ENCODE data around the gene BTF3.

DNA sequence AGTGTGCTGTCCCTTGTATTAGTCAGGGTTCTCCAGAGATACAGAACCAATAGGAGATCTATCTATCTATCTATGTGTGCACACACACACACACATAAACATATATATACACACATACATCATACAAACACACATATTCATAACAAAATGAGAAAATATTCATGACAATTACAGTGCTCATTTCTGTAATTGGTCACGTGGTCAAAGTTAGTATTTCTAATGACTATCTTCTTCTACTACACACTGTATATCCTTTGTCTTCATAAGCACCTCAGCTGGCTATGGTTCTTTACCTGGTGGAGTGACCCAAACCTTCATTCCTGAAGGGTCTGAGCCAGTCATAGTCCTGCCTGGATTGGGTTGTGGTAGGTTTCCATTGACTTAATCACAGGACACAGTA, 17.7 kb upstream of the BTF3 start:
- TF ChIP-seq EP300 (IDR thresholded peaks at IDR 0.05; ENCODE audit: low read length) (no peak), DPF2 (IDR thresholded peaks at IDR 0.05) (no peak), ZNF780A (CRISPR knock-in tag; IDR thresholded peaks at IDR 0.05) (no peak), GATAD2A (IDR thresholded peaks at IDR 0.05) (no peak), POLR2A (conservative IDR thresholded peaks at IDR 0.05) (no peak), MCM2 (IDR thresholded peaks at IDR 0.05; ENCODE audit: low read depth) (no peak), MAFK (IDR thresholded peaks at IDR 0.05; ENCODE audit: low read length) (no peak), NONO (IDR thresholded peaks at IDR 0.05; ENCODE audit: low read depth in 2 of 2, low read length in 1 of 2) (no peak), ZSCAN32 (CRISPR knock-in tag; IDR thresholded peaks at IDR 0.05) (no peak), NFE2L1 (tag; IDR thresholded peaks at IDR 0.05; ENCODE audit: borderline replicate concordance, low read depth) (no peak), ZNF274 (IDR thresholded peaks at IDR 0.05; ENCODE audit: borderline replicate concordance, low read depth, low read length) (no peak), SIN3A (IDR thresholded peaks at IDR 0.05; ENCODE audit: borderline replicate concordance in 2 of 2, control insufficient read depth in 1 of 2, low read depth in 2 of 2, low read length in 2 of 2) (no peak)
- TF ChIP-seq, protein P1, sequence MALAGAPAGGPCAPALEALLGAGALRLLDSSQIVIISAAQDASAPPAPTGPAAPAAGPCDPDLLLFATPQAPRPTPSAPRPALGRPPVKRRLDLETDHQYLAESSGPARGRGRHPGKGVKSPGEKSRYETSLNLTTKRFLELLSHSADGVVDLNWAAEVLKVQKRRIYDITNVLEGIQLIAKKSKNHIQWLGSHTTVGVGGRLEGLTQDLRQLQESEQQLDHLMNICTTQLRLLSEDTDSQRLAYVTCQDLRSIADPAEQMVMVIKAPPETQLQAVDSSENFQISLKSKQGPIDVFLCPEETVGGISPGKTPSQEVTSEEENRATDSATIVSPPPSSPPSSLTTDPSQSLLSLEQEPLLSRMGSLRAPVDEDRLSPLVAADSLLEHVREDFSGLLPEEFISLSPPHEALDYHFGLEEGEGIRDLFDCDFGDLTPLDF (CRISPR knock-in tag; IDR thresholded peaks at IDR 0.05): no peak
- TF ChIP-seq, protein P2, sequence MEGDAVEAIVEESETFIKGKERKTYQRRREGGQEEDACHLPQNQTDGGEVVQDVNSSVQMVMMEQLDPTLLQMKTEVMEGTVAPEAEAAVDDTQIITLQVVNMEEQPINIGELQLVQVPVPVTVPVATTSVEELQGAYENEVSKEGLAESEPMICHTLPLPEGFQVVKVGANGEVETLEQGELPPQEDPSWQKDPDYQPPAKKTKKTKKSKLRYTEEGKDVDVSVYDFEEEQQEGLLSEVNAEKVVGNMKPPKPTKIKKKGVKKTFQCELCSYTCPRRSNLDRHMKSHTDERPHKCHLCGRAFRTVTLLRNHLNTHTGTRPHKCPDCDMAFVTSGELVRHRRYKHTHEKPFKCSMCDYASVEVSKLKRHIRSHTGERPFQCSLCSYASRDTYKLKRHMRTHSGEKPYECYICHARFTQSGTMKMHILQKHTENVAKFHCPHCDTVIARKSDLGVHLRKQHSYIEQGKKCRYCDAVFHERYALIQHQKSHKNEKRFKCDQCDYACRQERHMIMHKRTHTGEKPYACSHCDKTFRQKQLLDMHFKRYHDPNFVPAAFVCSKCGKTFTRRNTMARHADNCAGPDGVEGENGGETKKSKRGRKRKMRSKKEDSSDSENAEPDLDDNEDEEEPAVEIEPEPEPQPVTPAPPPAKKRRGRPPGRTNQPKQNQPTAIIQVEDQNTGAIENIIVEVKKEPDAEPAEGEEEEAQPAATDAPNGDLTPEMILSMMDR (IDR thresholded peaks at IDR 0.05 in 2 of 3, conservative IDR thresholded peaks at IDR 0.05 in 1 of 3; ENCODE audit: insufficient read depth in 2 of 3, low read depth in 1 of 3, low read length in 3 of 3): no peak
